Sigmoid colon (tissue), 7 donors: ENCODE data around the gene CCNI. TPM values are rescaled to one million over a fixed set of nuclear protein-coding genes. Genes with fewer than 3 reads are reported as not detected.

Experiments
- DNase-seq: peaks from one replicate; pipeline ENCODE4 v3.0.0-alpha.2; 2019
- H3K27ac ChIP-seq, 4 donors: fragments of 200-600 bp; sonication (generic); one replicate each; pipeline ENCODE4 v1.5.1; 2016 to 2019; ENCODE audit warnings: mild to moderate bottlenecking in 1 of 4
- H3K27me3 ChIP-seq, 3 donors: fragments of 200-600 bp; sonication (generic); one replicate each; pipeline ENCODE4 v1.5.1; 2019; ENCODE audit warnings: mild to moderate bottlenecking in 1 of 3
- H3K36me3 ChIP-seq, 4 donors: fragments of 200-600 bp; sonication (generic); one replicate each; pipeline ENCODE4 v1.5.1; 2016 to 2019
- H3K4me1 ChIP-seq, 4 donors: fragments of 200-600 bp; sonication (generic); one replicate each; pipeline ENCODE4 v1.5.1; 2017 to 2019
- H3K4me3 ChIP-seq, 4 donors: fragments of 200-600 bp; sonication (generic); one replicate each; pipeline ENCODE4 v1.5.1; 2017 to 2019; ENCODE audit warnings: mild to moderate bottlenecking in 2 of 4, moderate library complexity in 1 of 4
- H3K9me3 ChIP-seq, 4 donors: fragments of 200-600 bp in 3 of 4; sonication (generic) in 3 of 4; one replicate each; pipeline versions ENCODE4 v1.5.1 to v1.6.1; 2013 to 2019
- CTCF ChIP-seq, 4 experiments: fragments of 450-650 bp in 3 of 4; fragments of 200-600 bp in 1 of 4; IDR thresholded peaks; one replicate each; pipeline ENCODE4 v1.5.1; 2016 to 2019; ENCODE audit warnings: antibody characterized with exemption in 4 of 4, mild to moderate bottlenecking in 3 of 4, moderate library complexity in 2 of 4
- EP300 ChIP-seq, 4 donors: sonication (generic); formaldehyde crosslinking; IDR thresholded peaks; one replicate each; pipeline ENCODE4 v1.6.1; 2017; ENCODE audit warnings: antibody characterized with exemption in 4 of 4
- POLR2A ChIP-seq, 2 donors: fragments of 450-650 bp; IDR thresholded peaks; one replicate each; pipeline ENCODE4 v1.6.1; 2016; ENCODE audit warnings: antibody characterized with exemption in 2 of 2, mild to moderate bottlenecking in 2 of 2, moderate library complexity in 2 of 2
- POLR2AphosphoS5 ChIP-seq, 4 donors: sonication (generic); formaldehyde crosslinking; IDR thresholded peaks; one replicate each; pipeline ENCODE4 v1.6.1; 2017; ENCODE audit warnings: antibody characterized with exemption in 4 of 4
- WGBS, 2 donors: extraction: QIAGEN DNeasy Blood & Tissue Kit; methylation state at CpG; one replicate each; pipeline ENCODE4 v1.1.7; 2013; 5-methylcytosine and 5-hydroxymethylcytosine counted together
- intact Hi-C: fragments of 100-400 bp; cut with DNase I; formaldehyde crosslinking; loops from one replicate; pipeline ENCODE4 v1.15.1; 2023
- polyA plus RNA-seq, 3 donors: library from polyadenylated mRNA; stranded (reverse); fragments of 200-250 nt; gene quantifications; one replicate each; pipeline ENCODE4 v1.2.3, GENCODE V29; 2013
- total RNA-seq, 4 donors: library from RNA; depleted of rRNA; stranded (reverse); fragments of >200 nt; gene quantifications; one replicate each; pipeline ENCODE4 v1.1.0, GENCODE V29; 2016
- donor health status: healthy with polysubstance abuse.
- donor health status: Bipolar disorder and iron deficiency.
- donor health status: healthy.

The CCNI gene
- total and polyA plus RNA-seq, 7 donors = 118 to 339 (median 248) TPM

- DNase-seq = peak; percentile 89
- Histone ChIP-seq H3K4me1 (peaks cover 0 to 20% (median 15%) of the 10 kb centered on the region in 4 donors), H3K27me3 (no peaks in the 10 kb centered on the region), H3K27ac (peak overlapping the region; percentile 13 to 75 (median 63)), H3K4me3 (peak overlapping the region in 2 of 4 donors; percentile 4 to 8), H3K36me3 (no peaks in the 10 kb centered on the region), H3K9me3 (no peaks in the 10 kb centered on the region)
- TF ChIP-seq POLR2A (IDR thresholded peaks at IDR 0.05) (no peak), POLR2AphosphoS5 (IDR thresholded peaks at IDR 0.05) (peak in 3 of 4 donors; percentile 17 to 60 (median 33)), EP300 (IDR thresholded peaks at IDR 0.05) (peak in 1 of 4 donors; percentile 43)
- 23 to 37% methylated on average over 8 of the region's 8 CpGs for WGBS, 2 donors
- intact Hi-C loops = no loop called here
Observed at GRCh38 chr4:77104791-77105540, 29.2 kb upstream of the CCNI start.

- intact Hi-C loops = no loop called here
- 88 to 95% methylated on average over 1 of the region's 1 CpG for WGBS, 2 donors
- H3K4me3 ChIP-seq = peak overlapping the region in 1 of 4 donors; percentile 4
Observed at GRCh38 chr4:77104388-77104787, 28.6 kb upstream of the CCNI start.

GRCh38 chr4:77100234-77100633 lies 24.4 kb upstream of the CCNI start:
- WGBS, 2 donors = 40 to 75% methylated on average over 2 of the region's 2 CpGs
- no peak for DNase-seq
- H3K4me3 ChIP-seq = no peak overlapping the region
- H3K27me3 ChIP-seq = no peaks in the 10 kb centered on the region
- TF ChIP-seq POLR2A (IDR thresholded peaks at IDR 0.05) (no peak), POLR2AphosphoS5 (IDR thresholded peaks at IDR 0.05) (no peak), EP300 (IDR thresholded peaks at IDR 0.05) (no peak)
- peaks cover 0 to 19% (median 11%) of the 10 kb centered on the region in 4 donors for H3K4me1 ChIP-seq
- H3K9me3 ChIP-seq = no peaks in the 10 kb centered on the region
- no peaks in the 10 kb centered on the region for H3K36me3 ChIP-seq
- intact Hi-C loops = no loop called here
- H3K27ac ChIP-seq = no peak overlapping the region

More at GRCh38 chr4:77104388-77104787, 28.6 kb upstream of the CCNI start:
- Histone ChIP-seq H3K9me3 (no peaks in the 10 kb centered on the region), H3K36me3 (no peaks in the 10 kb centered on the region), H3K4me1 (peaks cover 0 to 20% (median 15%) of the 10 kb centered on the region in 4 donors), H3K27me3 (no peaks in the 10 kb centered on the region), H3K27ac (peak overlapping the region in 3 of 4 donors; percentile 55 to 75 (median 71))
- TF ChIP-seq POLR2AphosphoS5 (IDR thresholded peaks at IDR 0.05) (no peak), EP300 (IDR thresholded peaks at IDR 0.05) (no peak), POLR2A (IDR thresholded peaks at IDR 0.05) (no peak), CTCF (IDR thresholded peaks at IDR 0.05) (no peak)
- DNase-seq = no peak

- H3K27ac ChIP-seq = no peak overlapping the region
- no peak for DNase-seq
- peaks cover 0 to 5% (median 0%) of the 10 kb centered on the region in 4 donors for H3K4me1 ChIP-seq
- no peaks in the 10 kb centered on the region for H3K36me3 ChIP-seq
- TF ChIP-seq POLR2A (IDR thresholded peaks at IDR 0.05) (no peak), POLR2AphosphoS5 (IDR thresholded peaks at IDR 0.05) (no peak), EP300 (IDR thresholded peaks at IDR 0.05) (no peak), CTCF (IDR thresholded peaks at IDR 0.05) (no peak)
- intact Hi-C loops = no loop called here
- H3K27me3 ChIP-seq = no peaks in the 10 kb centered on the region
- H3K4me3 ChIP-seq = no peak overlapping the region
- H3K9me3 ChIP-seq = no peaks in the 10 kb centered on the region
Observed at GRCh38 chr4:77097611-77098010, 21.8 kb upstream of the CCNI start.

- peak; percentile 86 for DNase-seq
- no peak overlapping the region for H3K27ac ChIP-seq
- no peak overlapping the region for H3K4me3 ChIP-seq
- TF ChIP-seq CTCF (IDR thresholded peaks at IDR 0.05) = peak; percentile 46 to 78 (median 70)
- TF ChIP-seq POLR2AphosphoS5 (IDR thresholded peaks at IDR 0.05) = no peak
- H3K27me3 ChIP-seq = no peaks in the 10 kb centered on the region
- WGBS, 2 donors = 39 to 61% methylated on average over 6 of the region's 6 CpGs
- H3K4me1 ChIP-seq = peaks cover 0 to 5% (median 0%) of the 10 kb centered on the region in 4 donors
- intact Hi-C loops = loop anchor here (1.0 kb wide), 1 partner anchor 108 kb away; no protein-coding TSS in a partner anchor
- H3K36me3 ChIP-seq = no peaks in the 10 kb centered on the region
- no peaks in the 10 kb centered on the region for H3K9me3 ChIP-seq
Observed at GRCh38 chr4:77095101-77095821, 19.5 kb upstream of the CCNI start.
